Measurements from ENCODE around the gene CDC27.
"Not testable (repeated sequence)": the region's sequence is repeated elsewhere in the genome, so short reads cannot be mapped to it uniquely, and the experiment has no call there.

The CDC27 gene

DNA sequence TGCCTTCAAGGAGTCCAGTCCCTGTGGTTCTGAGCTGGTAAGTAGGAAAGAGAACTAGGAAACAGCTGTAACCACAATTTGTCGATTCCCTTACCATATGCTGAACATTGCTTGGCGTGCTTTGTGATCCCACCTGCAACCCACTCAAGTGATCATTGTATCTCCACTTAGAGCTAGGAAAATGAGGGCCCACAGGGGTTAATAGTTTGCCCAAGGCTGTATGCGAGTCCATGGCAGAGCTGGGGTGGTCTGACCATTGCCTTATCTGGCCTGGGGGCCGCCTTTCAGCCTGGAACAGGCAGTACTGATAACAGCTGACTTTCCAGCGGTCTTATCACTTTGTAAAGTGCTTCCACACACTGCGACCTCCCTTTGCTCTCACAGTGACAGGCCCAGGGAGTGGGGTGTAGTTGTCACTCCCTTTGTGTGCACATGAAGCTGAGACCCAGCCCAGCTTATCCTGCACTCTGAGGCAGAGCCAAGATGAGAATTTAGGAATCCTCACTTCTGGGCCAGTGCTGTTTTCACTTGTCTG is 29.9 kb upstream of the CDC27 start:
- H3K36me3 ChIP-seq (ENCODE audit: control insufficient read depth, insufficient read depth, low read length): no peaks in the 10 kb centered on the region
- TF ChIP-seq CTCF (IDR thresholded peaks at IDR 0.05; ENCODE audit: insufficient read depth, low read length, poor library complexity, severe bottlenecking): no peak
- no peak for DNase-seq (ENCODE audit: extremely low read depth, insufficient read length)
- H3K4me3 ChIP-seq (replicated peaks; ENCODE audit: low read depth, low read length): no peak overlapping the region
- no peaks in the 10 kb centered on the region for H3K27me3 ChIP-seq (replicated peaks; ENCODE audit: control insufficient read depth, insufficient read depth, low read length)

DNA sequence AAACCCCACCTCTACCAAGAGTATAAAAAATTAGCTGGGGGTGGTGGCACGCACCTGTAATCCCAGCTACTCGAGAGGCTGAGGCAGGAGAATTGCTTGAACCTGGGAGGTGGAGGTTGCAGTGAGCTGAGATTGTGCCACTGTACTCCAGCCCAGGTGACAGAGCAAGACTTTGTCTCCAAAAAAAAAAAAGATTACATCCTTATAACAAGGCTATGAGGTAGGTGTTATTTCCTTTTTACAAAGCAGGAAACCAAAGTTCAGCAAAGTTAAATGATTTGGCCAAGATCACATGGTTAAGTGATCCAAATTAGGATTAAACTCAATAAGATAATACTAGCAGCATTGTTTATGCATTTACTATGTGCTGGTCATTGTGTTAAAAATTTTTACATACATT is 28.2 kb upstream of the CDC27 start:
- not testable (repeated sequence) for DNase-seq (ENCODE audit: extremely low read depth, insufficient read length); H3K4me3 ChIP-seq (replicated peaks; ENCODE audit: low read depth, low read length); H3K36me3 ChIP-seq (ENCODE audit: control insufficient read depth, insufficient read depth, low read length); H3K27me3 ChIP-seq (replicated peaks; ENCODE audit: control insufficient read depth, insufficient read depth, low read length)

GRCh38 chr17:47216821-47217220 is 27.7 kb upstream of the CDC27 start:
- H3K36me3 ChIP-seq (ENCODE audit: control insufficient read depth, insufficient read depth, low read length); DNase-seq (ENCODE audit: extremely low read depth, insufficient read length); H3K27me3 ChIP-seq (replicated peaks; ENCODE audit: control insufficient read depth, insufficient read depth, low read length); H3K4me3 ChIP-seq (replicated peaks; ENCODE audit: low read depth, low read length): not testable (repeated sequence)

- TF ChIP-seq CTCF (IDR thresholded peaks at IDR 0.05; ENCODE audit: insufficient read depth, low read length, poor library complexity, severe bottlenecking): no peak
- DNase-seq (ENCODE audit: extremely low read depth, insufficient read length): no peak
- no peak overlapping the region for H3K4me3 ChIP-seq (replicated peaks; ENCODE audit: low read depth, low read length)
- H3K36me3 ChIP-seq (ENCODE audit: control insufficient read depth, insufficient read depth, low read length): no peaks in the 10 kb centered on the region
- H3K27me3 ChIP-seq (replicated peaks; ENCODE audit: control insufficient read depth, insufficient read depth, low read length): no peaks in the 10 kb centered on the region
Observed at GRCh38 chr17:47214931-47215330, 25.8 kb upstream of the CDC27 start.

- Histone ChIP-seq H3K27me3 (replicated peaks; ENCODE audit: control insufficient read depth, insufficient read depth, low read length) (no peaks in the 10 kb centered on the region), H3K4me3 (replicated peaks; ENCODE audit: low read depth, low read length) (no peak overlapping the region), H3K36me3 (ENCODE audit: control insufficient read depth, insufficient read depth, low read length) (no peaks in the 10 kb centered on the region)
- no peak for DNase-seq (ENCODE audit: extremely low read depth, insufficient read length)
- TF ChIP-seq CTCF (IDR thresholded peaks at IDR 0.05; ENCODE audit: insufficient read depth, low read length, poor library complexity, severe bottlenecking): no peak
Observed at GRCh38 chr17:47213540-47213939, 24.4 kb upstream of the CDC27 start.

DNA sequence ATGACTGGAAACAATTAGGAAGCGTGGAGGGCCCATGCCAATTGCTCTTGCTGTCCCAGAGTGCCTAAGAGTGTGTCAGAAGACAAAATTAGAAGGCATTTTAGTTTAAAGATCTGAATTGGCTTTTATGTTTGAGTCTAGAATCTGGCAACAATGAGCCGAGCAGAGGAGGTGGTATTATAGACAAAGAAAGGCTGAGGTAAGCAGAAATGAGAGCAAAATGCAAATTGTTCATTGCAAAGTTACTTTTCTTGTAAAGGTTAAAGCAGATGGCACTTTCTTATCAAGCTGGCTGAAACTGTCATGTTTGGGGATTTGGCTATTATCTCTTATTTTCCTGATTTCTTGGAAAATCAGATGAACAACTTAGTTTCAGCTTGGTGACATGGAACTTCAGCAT is 23.4 kb upstream of the CDC27 start:
- no peak overlapping the region for H3K4me3 ChIP-seq (replicated peaks; ENCODE audit: low read depth, low read length)
- no peaks in the 10 kb centered on the region for H3K36me3 ChIP-seq (ENCODE audit: control insufficient read depth, insufficient read depth, low read length)
- TF ChIP-seq CTCF (IDR thresholded peaks at IDR 0.05; ENCODE audit: insufficient read depth, low read length, poor library complexity, severe bottlenecking): no peak
- no peak for DNase-seq (ENCODE audit: extremely low read depth, insufficient read length)
- no peaks in the 10 kb centered on the region for H3K27me3 ChIP-seq (replicated peaks; ENCODE audit: control insufficient read depth, insufficient read depth, low read length)

- Histone ChIP-seq H3K36me3 (ENCODE audit: control insufficient read depth, insufficient read depth, low read length) (no peaks in the 10 kb centered on the region), H3K27me3 (replicated peaks; ENCODE audit: control insufficient read depth, insufficient read depth, low read length) (no peaks in the 10 kb centered on the region), H3K4me3 (replicated peaks; ENCODE audit: low read depth, low read length) (no peak overlapping the region)
- TF ChIP-seq CTCF (IDR thresholded peaks at IDR 0.05; ENCODE audit: insufficient read depth, low read length, poor library complexity, severe bottlenecking): no peak
- DNase-seq (ENCODE audit: extremely low read depth, insufficient read length): no peak
Observed at GRCh38 chr17:47210779-47211178, 21.7 kb upstream of the CDC27 start.

All from GM06990 (cell line).